ENCODE results near the gene UQCC2.

Gene UQCC2

DNA sequence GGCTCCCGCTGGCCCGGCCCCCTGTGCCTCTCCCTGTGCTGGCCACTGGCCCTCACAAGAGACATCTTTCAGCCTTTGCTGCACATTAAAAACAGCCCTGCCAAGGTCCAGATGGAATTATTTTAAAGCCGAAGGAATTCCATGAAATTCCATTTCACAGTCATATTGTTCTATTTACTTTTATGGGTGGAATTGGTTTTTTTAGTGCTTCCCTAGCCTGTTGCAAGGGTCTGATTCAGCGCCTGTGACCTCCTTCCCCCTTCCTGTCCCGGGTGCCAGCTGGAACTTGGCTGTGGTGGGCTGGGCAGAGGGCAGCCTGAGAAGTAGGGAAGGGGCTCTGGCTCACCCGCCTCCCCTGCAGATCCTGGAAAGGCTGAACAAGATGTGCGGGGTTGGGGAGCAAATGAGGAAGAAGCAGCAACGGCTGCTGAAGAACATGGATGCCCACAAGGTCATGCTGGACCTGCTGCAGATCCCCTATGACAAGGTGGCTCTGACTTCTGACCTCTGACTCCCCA, 34.3 kb downstream of the UQCC2 start:
- TF ChIP-seq GLIS3 (CRISPR knock-in tag; IDR thresholded peaks at IDR 0.05) (no peak), CSDC2 (CRISPR knock-in tag; IDR thresholded peaks at IDR 0.05) (no peak), PATZ1 (CRISPR knock-in tag; IDR thresholded peaks at IDR 0.05; ENCODE audit: borderline replicate concordance) (no peak), OSR1 (CRISPR knock-in tag; IDR thresholded peaks at IDR 0.05) (no peak), TOX (CRISPR knock-in tag; IDR thresholded peaks at IDR 0.05; ENCODE audit: borderline replicate concordance) (no peak)

GRCh38 chr6:33676416-33677142, 34.9 kb downstream of the UQCC2 start:
- TF ChIP-seq CSRNP3 (CRISPR knock-in tag; IDR thresholded peaks at IDR 0.05): no peak
- no peak for TF ChIP-seq ZFP3 (CRISPR knock-in tag; IDR thresholded peaks at IDR 0.05)
- ATAC-seq: no peak

More for the DNA sequence above, 34.3 kb downstream of the UQCC2 start:
- ATAC-seq: peak; percentile 5; the same call in 1 of the 3 replicates

DNA sequence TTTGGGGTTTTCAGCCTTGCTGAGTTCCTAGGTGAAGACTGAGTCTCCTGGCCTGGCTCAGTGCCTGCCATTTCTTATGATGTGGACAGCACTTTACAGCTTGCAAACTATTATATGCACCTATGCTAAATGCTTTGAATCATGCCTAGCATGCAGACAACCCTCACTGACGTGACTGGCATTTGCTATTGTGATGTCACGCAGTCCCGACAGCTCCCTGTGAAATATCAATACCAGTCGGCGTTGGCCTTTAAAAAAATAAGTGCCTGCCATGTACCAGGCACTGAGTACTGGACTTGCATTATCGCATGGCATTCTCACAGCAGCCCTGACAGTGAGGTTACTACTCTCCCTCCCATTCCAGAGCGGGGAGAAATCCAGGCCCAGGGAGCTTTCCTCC, 35.5 kb downstream of the UQCC2 start:
- no peak for ATAC-seq
- TF ChIP-seq CSDC2 (CRISPR knock-in tag; IDR thresholded peaks at IDR 0.05): no peak
- TF ChIP-seq TOX (CRISPR knock-in tag; IDR thresholded peaks at IDR 0.05; ENCODE audit: borderline replicate concordance): no peak
- TF ChIP-seq, protein P1, sequence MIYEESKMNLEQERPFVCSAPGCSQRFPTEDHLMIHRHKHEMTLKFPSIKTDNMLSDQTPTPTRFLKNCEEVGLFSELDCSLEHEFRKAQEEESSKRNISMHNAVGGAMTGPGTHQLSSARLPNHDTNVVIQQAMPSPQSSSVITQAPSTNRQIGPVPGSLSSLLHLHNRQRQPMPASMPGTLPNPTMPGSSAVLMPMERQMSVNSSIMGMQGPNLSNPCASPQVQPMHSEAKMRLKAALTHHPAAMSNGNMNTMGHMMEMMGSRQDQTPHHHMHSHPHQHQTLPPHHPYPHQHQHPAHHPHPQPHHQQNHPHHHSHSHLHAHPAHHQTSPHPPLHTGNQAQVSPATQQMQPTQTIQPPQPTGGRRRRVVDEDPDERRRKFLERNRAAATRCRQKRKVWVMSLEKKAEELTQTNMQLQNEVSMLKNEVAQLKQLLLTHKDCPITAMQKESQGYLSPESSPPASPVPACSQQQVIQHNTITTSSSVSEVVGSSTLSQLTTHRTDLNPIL (CRISPR knock-in tag; IDR thresholded peaks at IDR 0.05; ENCODE audit: low read depth): no peak
- no peak for TF ChIP-seq TSHZ2 (CRISPR knock-in tag; IDR thresholded peaks at IDR 0.05)
- no peak for TF ChIP-seq ISL1 (CRISPR knock-in tag; IDR thresholded peaks at IDR 0.05)
- TF ChIP-seq TCF4 (CRISPR knock-in tag; IDR thresholded peaks at IDR 0.05; ENCODE audit: borderline replicate concordance): no peak
- TF ChIP-seq GLIS3 (CRISPR knock-in tag; IDR thresholded peaks at IDR 0.05): no peak
- TF ChIP-seq ZFP3 (CRISPR knock-in tag; IDR thresholded peaks at IDR 0.05): no peak

DNA sequence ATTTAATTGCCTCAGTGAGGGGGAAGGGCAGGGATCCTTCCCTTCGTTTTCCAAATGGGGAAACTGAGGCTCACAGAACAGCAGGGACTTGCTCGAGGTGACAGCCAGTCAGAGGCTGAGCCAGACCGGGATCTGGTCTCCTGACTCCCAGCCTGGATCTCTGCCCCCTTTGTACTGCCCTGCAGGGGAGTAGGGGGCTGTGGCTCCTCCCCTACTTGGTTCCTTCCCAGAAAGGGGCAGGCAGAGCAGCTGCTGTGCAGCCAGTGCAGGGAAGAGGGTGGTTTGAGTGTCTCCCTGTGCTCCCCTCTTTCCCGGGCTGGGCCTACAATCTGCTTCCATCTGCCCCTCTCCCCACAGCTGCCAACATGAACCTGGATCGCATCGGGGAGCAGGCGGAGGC, 37.6 kb downstream of the UQCC2 start:
- no peak for TF ChIP-seq ARNTL (CRISPR knock-in tag; IDR thresholded peaks at IDR 0.05; ENCODE audit: borderline replicate concordance, low read depth)
- TF ChIP-seq GLIS3 (CRISPR knock-in tag; IDR thresholded peaks at IDR 0.05): no peak
- no peak for TF ChIP-seq ZFP3 (CRISPR knock-in tag; IDR thresholded peaks at IDR 0.05)
- no peak for TF ChIP-seq ISL1 (CRISPR knock-in tag; IDR thresholded peaks at IDR 0.05)
- TF ChIP-seq CSRNP3 (CRISPR knock-in tag; IDR thresholded peaks at IDR 0.05): no peak
- no peak for ATAC-seq

DNA sequence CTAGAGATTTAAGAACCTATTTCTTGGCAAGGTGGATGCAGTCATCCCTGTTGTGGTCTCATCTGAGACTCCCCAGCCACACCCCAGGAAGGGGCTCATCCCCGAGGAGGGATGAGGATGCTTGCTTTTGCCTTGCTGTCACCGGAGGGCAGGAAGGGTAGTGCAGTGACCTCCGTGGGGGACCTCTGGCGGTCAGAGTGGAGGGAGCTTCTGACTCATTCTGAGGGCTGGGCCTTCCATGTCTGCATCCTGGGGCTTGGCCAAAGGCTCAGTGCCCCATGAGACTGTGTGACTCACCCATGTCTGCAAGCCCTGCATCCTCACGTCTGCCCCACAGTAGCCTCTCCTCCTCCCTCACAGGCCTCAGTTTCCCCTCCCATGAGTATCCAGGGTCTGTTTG, 38.7 kb downstream of the UQCC2 start:
- peak; percentile 97 for ATAC-seq
- TF ChIP-seq SNAI2 (CRISPR knock-in tag; IDR thresholded peaks at IDR 0.05): no peak
- no peak for TF ChIP-seq CSRNP3 (CRISPR knock-in tag; IDR thresholded peaks at IDR 0.05)
- no peak for TF ChIP-seq ZC3H10 (CRISPR knock-in tag; IDR thresholded peaks at IDR 0.05)
- no peak for TF ChIP-seq ISL1 (CRISPR knock-in tag; IDR thresholded peaks at IDR 0.05)
- no peak for TF ChIP-seq GLIS3 (CRISPR knock-in tag; IDR thresholded peaks at IDR 0.05)
- no peak for TF ChIP-seq ZNF565 (CRISPR knock-in tag; conservative IDR thresholded peaks at IDR 0.05; ENCODE audit: low read depth)
- no peak for TF ChIP-seq ZNF70 (CRISPR knock-in tag; IDR thresholded peaks at IDR 0.05)
- TF ChIP-seq, protein P1 (CRISPR knock-in tag; IDR thresholded peaks at IDR 0.05; ENCODE audit: low read depth): no peak
- TF ChIP-seq OSR1 (CRISPR knock-in tag; IDR thresholded peaks at IDR 0.05): no peak
- no peak for TF ChIP-seq ESRRG (CRISPR knock-in tag; IDR thresholded peaks at IDR 0.05)
- TF ChIP-seq PATZ1 (CRISPR knock-in tag; IDR thresholded peaks at IDR 0.05; ENCODE audit: borderline replicate concordance): no peak
